ENCODE data around the gene IFIT1B. TPM values are rescaled to one million over a fixed set of nuclear protein-coding genes. Genes with fewer than 3 reads are reported as not detected.

Gene IFIT1B
- total RNA-seq, 4 donors from 2014 or later: not detected

- WGBS, 2 donors: 66% methylated on average over 3 of the region's 3 CpGs
- H3K4me3 ChIP-seq (ENCODE audit: low read depth, poor library complexity, severe bottlenecking): no peak overlapping the region
- DNase-seq (ENCODE audit: low spot score in 2 of 2): peak; percentile 71 to 93
- TF ChIP-seq POLR2A (IDR thresholded peaks at IDR 0.05): no peak
- TF ChIP-seq, protein P1, sequence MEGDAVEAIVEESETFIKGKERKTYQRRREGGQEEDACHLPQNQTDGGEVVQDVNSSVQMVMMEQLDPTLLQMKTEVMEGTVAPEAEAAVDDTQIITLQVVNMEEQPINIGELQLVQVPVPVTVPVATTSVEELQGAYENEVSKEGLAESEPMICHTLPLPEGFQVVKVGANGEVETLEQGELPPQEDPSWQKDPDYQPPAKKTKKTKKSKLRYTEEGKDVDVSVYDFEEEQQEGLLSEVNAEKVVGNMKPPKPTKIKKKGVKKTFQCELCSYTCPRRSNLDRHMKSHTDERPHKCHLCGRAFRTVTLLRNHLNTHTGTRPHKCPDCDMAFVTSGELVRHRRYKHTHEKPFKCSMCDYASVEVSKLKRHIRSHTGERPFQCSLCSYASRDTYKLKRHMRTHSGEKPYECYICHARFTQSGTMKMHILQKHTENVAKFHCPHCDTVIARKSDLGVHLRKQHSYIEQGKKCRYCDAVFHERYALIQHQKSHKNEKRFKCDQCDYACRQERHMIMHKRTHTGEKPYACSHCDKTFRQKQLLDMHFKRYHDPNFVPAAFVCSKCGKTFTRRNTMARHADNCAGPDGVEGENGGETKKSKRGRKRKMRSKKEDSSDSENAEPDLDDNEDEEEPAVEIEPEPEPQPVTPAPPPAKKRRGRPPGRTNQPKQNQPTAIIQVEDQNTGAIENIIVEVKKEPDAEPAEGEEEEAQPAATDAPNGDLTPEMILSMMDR (IDR thresholded peaks at IDR 0.05): no peak
- intact Hi-C loops (cut with DNase I; ENCODE audit: low total_unique reads): no loop called here
Measured at GRCh38 chr10:89342206-89342958, 35.5 kb upstream of the IFIT1B start.

DNA sequence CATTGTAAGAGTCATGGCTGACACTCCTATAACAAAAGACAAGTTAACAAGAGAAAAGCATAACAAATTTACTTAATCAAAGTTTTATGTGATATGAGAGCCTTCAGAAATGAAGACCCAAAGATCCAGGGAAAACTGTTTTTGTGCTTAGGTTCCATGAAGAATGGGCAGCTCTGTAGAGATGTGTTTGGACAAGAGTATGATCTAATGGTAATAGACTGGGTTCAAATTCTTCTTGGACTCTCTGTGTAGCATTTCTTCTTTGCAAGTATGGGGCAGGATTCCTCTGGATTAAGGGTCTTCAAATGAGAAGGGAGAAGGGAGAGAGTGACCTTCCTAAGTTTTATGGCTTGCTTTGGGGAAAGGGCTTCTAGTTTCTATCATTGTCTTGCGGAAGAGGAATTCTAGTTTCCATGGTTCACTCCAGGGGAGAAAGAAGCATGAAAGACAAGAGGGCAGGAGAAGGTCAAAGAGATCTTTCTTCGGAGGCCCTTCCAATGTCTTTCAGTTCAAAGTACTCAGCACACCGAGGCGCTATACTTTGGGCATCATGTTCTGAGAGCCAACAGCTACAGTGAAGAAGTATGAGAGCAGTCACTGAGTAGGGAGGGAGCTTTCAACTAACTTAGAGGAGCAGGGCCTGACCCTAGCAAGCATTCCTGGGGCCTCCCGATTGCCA is 34.6 kb upstream of the IFIT1B start:
- DNase-seq (ENCODE audit: low spot score in 2 of 2): no peak
- 90 to 95% methylated on average over 5 of the region's 5 CpGs for WGBS, 2 donors
- intact Hi-C loops (cut with DNase I; ENCODE audit: low total_unique reads): no loop called here
- no peak overlapping the region for H3K4me3 ChIP-seq (ENCODE audit: low read depth, poor library complexity, severe bottlenecking)
- TF ChIP-seq, protein P1 (IDR thresholded peaks at IDR 0.05): no peak
- no peak for TF ChIP-seq POLR2A (IDR thresholded peaks at IDR 0.05)

- intact Hi-C loops (cut with DNase I; ENCODE audit: low total_unique reads): no loop called here
Measured at GRCh38 chr10:89344156-89344555, 33.7 kb upstream of the IFIT1B start.

GRCh38 chr10:89345367-89346000 is 32.4 kb upstream of the IFIT1B start:
- TF ChIP-seq, protein P1 (IDR thresholded peaks at IDR 0.05): no peak
- TF ChIP-seq POLR2A (IDR thresholded peaks at IDR 0.05): no peak
- no peak for DNase-seq (ENCODE audit: low spot score in 2 of 2)
- intact Hi-C loops (cut with DNase I; ENCODE audit: low total_unique reads): no loop called here
- H3K4me3 ChIP-seq (ENCODE audit: low read depth, poor library complexity, severe bottlenecking): no peak overlapping the region
- 91 to 94% methylated on average over 4 of the region's 4 CpGs for WGBS, 2 donors

More at GRCh38 chr10:89344156-89344555, 33.7 kb upstream of the IFIT1B start:
- no peak for TF ChIP-seq POLR2A (IDR thresholded peaks at IDR 0.05)
- TF ChIP-seq, protein P1 (IDR thresholded peaks at IDR 0.05): no peak
- no peak for DNase-seq (ENCODE audit: low spot score in 2 of 2)
- H3K4me3 ChIP-seq (ENCODE audit: low read depth, poor library complexity, severe bottlenecking): no peak overlapping the region
- WGBS, 2 donors: 64 to 82% methylated on average over 2 of the region's 2 CpGs

GRCh38 chr10:89346405-89347254 is 31.2 kb upstream of the IFIT1B start:
- TF ChIP-seq, protein P1 (IDR thresholded peaks at IDR 0.05): no peak
- no peak for TF ChIP-seq POLR2A (IDR thresholded peaks at IDR 0.05)
- H3K4me3 ChIP-seq (ENCODE audit: low read depth, poor library complexity, severe bottlenecking): no peak overlapping the region
- 73 to 79% methylated on average over 4 of the region's 4 CpGs for WGBS, 2 donors
- intact Hi-C loops (cut with DNase I; ENCODE audit: low total_unique reads): no loop called here
- no peak for DNase-seq (ENCODE audit: low spot score in 2 of 2)
